Thoracic aorta (tissue), 2 donors: ENCODE results near the gene PCK1. TPM values are rescaled to one million over a fixed set of nuclear protein-coding genes. Genes with fewer than 3 reads are reported as not detected.

ENCODE experiments used
- ATAC-seq: fragments of 150-250 bp; one replicate; pipeline ENCODE4 v1.8.0; 2017; ENCODE audit warnings: low read depth; ENCODE audit not compliant: insufficient number of reproducible peaks, low FRiP score
- DNase-seq: peaks from one replicate; pipeline ENCODE4 v3.0.0-alpha.2; 2020; ENCODE audit warnings: low spot score
- H3K27ac ChIP-seq, 2 donors: fragments of 200-600 bp; sonication (generic); 1 replicate in 1 of 2; 2 replicates in 1 of 2; pipeline ENCODE4 v1.5.1; 2016; ENCODE audit warnings: mild to moderate bottlenecking in 2 of 2, moderate library complexity in 2 of 2
- H3K27me3 ChIP-seq: fragments of 200-600 bp; sonication (generic); replicated peaks from 2 replicates; pipeline ENCODE4 v1.6.0; 2016; ENCODE audit warnings: mild to moderate bottlenecking; ENCODE audit not compliant: insufficient read depth
- H3K36me3 ChIP-seq: fragments of 200-600 bp; sonication (generic); one replicate; pipeline ENCODE4 v1.5.1; 2016
- H3K4me1 ChIP-seq, 2 donors: fragments of 200-600 bp; sonication (generic); 1 replicate in 1 of 2; 2 replicates in 1 of 2; pipeline versions ENCODE4 v1.5.1 to v1.6.0; 2016; ENCODE audit warnings: low read depth in 2 of 2, mild to moderate bottlenecking in 1 of 2; ENCODE audit not compliant: control insufficient read depth in 1 of 2
- H3K4me3 ChIP-seq: fragments of 200-600 bp; sonication (generic); 2 replicates; pipeline ENCODE4 v1.5.1; 2016; ENCODE audit warnings: mild to moderate bottlenecking
- H3K9me3 ChIP-seq: fragments of 200-600 bp; sonication (generic); 2 replicates; pipeline ENCODE4 v1.5.1; 2016
- CTCF ChIP-seq: fragments of 200-600 bp; sonication (generic); IDR thresholded peaks from one replicate; pipeline ENCODE4 v1.5.1; 2019; ENCODE audit warnings: antibody characterized with exemption
- total RNA-seq, 2 donors: library from RNA; depleted of rRNA; stranded (reverse); fragments of >200 nt; gene quantifications; one replicate each; pipeline versions ENCODE4 v1.1.0 to v1.2.3, GENCODE V29; 2016

The PCK1 gene
- total RNA-seq, 2 donors from 2014 or later: 0.56 to 4.2 TPM

GRCh38 chr20:57612436-57612835 is 51.5 kb downstream of the PCK1 start:
- DNase-seq: no peak
- H3K36me3 ChIP-seq: no peaks in the 10 kb centered on the region
- H3K27ac ChIP-seq: no peak overlapping the region
- no peaks in the 10 kb centered on the region for H3K27me3 ChIP-seq
- no peak for TF ChIP-seq CTCF
- H3K9me3 ChIP-seq: no peaks in the 10 kb centered on the region
- H3K4me1 ChIP-seq: no peaks in the 10 kb centered on the region
- no peak overlapping the region for H3K4me3 ChIP-seq
- ATAC-seq: no peak

GRCh38 chr20:57612916-57613315 is 52.0 kb downstream of the PCK1 start:
- TF ChIP-seq CTCF: no peak
- Histone ChIP-seq H3K27me3 (no peaks in the 10 kb centered on the region), H3K27ac (no peak overlapping the region), H3K4me3 (no peak overlapping the region), H3K36me3 (no peaks in the 10 kb centered on the region), H3K9me3 (no peaks in the 10 kb centered on the region), H3K4me1 (no peaks in the 10 kb centered on the region)
- no peak for DNase-seq
- no peak for ATAC-seq

- Histone ChIP-seq H3K36me3 (no peaks in the 10 kb centered on the region), H3K9me3 (no peaks in the 10 kb centered on the region), H3K4me1 (no peaks in the 10 kb centered on the region), H3K4me3 (no peak overlapping the region), H3K27me3 (no peaks in the 10 kb centered on the region), H3K27ac (no peak overlapping the region)
- TF ChIP-seq CTCF: no peak
- DNase-seq (no peak), ATAC-seq (no peak)
These were observed 52.6 kb downstream of the PCK1 start for GRCh38 chr20:57613481-57613921.

- H3K27ac ChIP-seq: no peak overlapping the region
- DNase-seq: no peak
- H3K9me3 ChIP-seq: no peaks in the 10 kb centered on the region
- no peaks in the 10 kb centered on the region for H3K4me1 ChIP-seq
- TF ChIP-seq CTCF: no peak
- H3K4me3 ChIP-seq: no peak overlapping the region
- no peaks in the 10 kb centered on the region for H3K36me3 ChIP-seq
- no peaks in the 10 kb centered on the region for H3K27me3 ChIP-seq
- ATAC-seq: no peak
These were observed 53.9 kb downstream of the PCK1 start for GRCh38 chr20:57614490-57615444.

GRCh38 chr20:57615445-57615811 is 54.5 kb downstream of the PCK1 start:
- Histone ChIP-seq H3K36me3 (no peaks in the 10 kb centered on the region), H3K9me3 (no peaks in the 10 kb centered on the region), H3K4me1 (no peaks in the 10 kb centered on the region), H3K27ac (no peak overlapping the region), H3K27me3 (no peaks in the 10 kb centered on the region), H3K4me3 (no peak overlapping the region)
- no peak for DNase-seq
- no peak for TF ChIP-seq CTCF
- ATAC-seq: no peak
